Measurements from ENCODE around the gene SPTLC2.
"Not testable (repeated sequence)": the region's sequence is repeated elsewhere in the genome, so short reads cannot be mapped to it uniquely, and the experiment has no call there.

SPTLC2 gene

DNA sequence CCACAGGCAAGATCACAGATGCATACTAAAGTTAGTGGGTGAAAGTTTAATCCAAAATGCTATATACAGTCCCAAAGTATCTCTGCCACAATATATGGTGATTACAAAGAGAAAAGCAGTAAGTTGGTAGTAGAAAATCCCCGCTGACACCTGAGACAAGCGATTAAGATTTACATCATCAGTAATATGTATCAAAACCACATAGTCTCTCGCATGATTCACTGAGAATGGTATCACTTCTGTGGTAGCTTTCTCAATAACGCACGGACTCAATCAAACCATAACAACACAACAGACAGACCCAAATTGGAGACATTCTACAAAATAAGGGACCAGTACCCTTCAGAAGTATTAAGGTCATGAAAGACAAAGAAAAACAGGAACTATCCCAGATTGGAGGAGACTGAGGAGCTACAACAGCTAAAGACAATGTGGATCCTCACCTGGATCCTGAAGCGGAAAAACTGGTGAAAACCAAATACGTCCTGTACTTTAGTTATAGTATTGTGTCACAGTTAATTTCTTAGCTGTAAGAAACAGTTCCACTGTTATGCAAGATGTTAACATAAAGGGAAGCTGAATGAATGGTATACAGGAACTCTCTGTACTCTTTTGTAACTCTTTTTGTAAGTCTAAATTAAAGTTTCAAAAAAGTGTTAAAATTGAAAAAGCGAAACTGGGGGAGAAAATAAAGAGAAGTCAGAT is 51.0 kb downstream of the SPTLC2 start:
- no peaks in the 10 kb centered on the region for H3K9me3 ChIP-seq (ENCODE audit: control insufficient read depth in 1 of 2, low read length in 2 of 2)
- peaks cover 26 to 30% of the 10 kb centered on the region in 2 donors for H3K36me3 ChIP-seq (ENCODE audit: control insufficient read depth in 1 of 2, insufficient read depth in 2 of 2, low read length in 2 of 2)
- H3K27ac ChIP-seq (ENCODE audit: low read length), result no peak overlapping the region
- H3K4me1 ChIP-seq (ENCODE audit: control insufficient read depth in 1 of 2, insufficient read depth in 2 of 2, low read length in 2 of 2), result no peaks in the 10 kb centered on the region
- no peak overlapping the region for H3K4me3 ChIP-seq (ENCODE audit: low read depth in 1 of 2, low read length in 2 of 2)
- no peaks in the 10 kb centered on the region for H3K27me3 ChIP-seq (ENCODE audit: low read depth, low read length)

DNA sequence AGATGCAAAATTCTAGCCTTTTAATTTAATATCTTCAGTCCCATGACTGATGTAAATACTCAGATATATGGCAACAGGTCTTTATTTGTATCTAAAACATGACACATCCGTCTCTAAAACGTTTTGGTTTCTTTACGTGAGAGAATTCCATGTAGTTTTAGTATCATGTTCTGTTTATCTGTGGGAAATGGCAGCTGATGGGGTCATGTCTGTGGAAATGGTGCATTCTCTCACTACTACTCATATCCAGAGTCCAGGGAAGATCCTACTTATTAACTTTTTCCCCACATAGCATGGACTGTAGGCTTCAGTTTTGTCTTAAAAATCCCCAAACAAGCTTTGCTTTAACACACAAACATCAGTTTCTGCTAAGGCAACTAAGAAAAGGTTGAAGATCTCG is 53.8 kb downstream of the SPTLC2 start:
- no peak overlapping the region for H3K4me3 ChIP-seq (ENCODE audit: low read depth in 1 of 2, low read length in 2 of 2)
- peaks cover 19 to 29% of the 10 kb centered on the region in 2 donors for H3K36me3 ChIP-seq (ENCODE audit: control insufficient read depth in 1 of 2, insufficient read depth in 2 of 2, low read length in 2 of 2)
- H3K9me3 ChIP-seq (ENCODE audit: control insufficient read depth in 1 of 2, low read length in 2 of 2), result no peaks in the 10 kb centered on the region
- H3K4me1 ChIP-seq (ENCODE audit: control insufficient read depth in 1 of 2, insufficient read depth in 2 of 2, low read length in 2 of 2), result no peaks in the 10 kb centered on the region
- no peak overlapping the region for H3K27ac ChIP-seq (ENCODE audit: low read length)
- H3K27me3 ChIP-seq (ENCODE audit: low read depth, low read length), result no peaks in the 10 kb centered on the region

DNA sequence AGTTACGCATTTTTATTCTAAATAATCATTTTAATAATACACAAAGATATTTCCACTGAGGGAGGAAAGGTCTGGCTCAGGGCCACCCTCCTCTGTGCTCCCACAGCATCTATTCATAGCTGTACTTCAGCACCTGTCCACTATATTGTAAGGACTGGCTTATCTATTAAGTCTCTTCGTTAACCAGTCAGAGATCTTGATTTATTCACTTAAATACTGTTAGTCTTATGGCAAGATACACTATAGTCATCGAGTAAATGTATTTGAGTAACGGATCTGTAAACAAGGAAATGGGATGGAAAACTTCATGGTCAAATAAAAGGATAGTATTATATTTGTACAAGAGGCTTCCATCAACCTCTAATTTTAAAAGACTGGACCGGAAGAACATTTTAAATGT is 54.6 kb downstream of the SPTLC2 start:
- Histone ChIP-seq H3K4me1 (ENCODE audit: control insufficient read depth in 1 of 2, insufficient read depth in 2 of 2, low read length in 2 of 2) (no peaks in the 10 kb centered on the region), H3K27ac (ENCODE audit: low read length) (no peak overlapping the region), H3K4me3 (ENCODE audit: low read depth in 1 of 2, low read length in 2 of 2) (no peak overlapping the region), H3K36me3 (ENCODE audit: control insufficient read depth in 1 of 2, insufficient read depth in 2 of 2, low read length in 2 of 2) (peaks cover 22 to 37% of the 10 kb centered on the region in 2 donors), H3K27me3 (ENCODE audit: low read depth, low read length) (no peaks in the 10 kb centered on the region), H3K9me3 (ENCODE audit: control insufficient read depth in 1 of 2, low read length in 2 of 2) (no peaks in the 10 kb centered on the region)

DNA sequence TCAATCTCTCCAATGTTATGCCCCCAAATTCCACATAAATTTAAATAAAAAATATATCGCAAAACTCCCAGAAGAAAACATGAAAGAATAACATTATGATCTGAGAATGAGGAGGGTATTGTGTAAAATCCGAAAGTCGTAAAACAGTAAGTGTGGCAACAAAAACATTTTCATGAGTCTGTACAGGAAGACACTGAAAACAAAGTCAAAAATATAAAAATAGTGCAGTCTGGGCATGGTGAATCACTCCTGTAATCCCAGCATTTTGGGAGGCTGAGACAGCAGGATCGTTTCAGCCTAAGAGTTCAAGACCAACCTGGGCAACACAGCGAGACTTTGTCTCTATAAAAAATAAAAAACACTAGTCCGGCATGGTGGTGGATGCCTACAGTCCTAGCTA is 57.1 kb downstream of the SPTLC2 start:
- Histone ChIP-seq H3K4me3 (ENCODE audit: low read depth in 1 of 2, low read length in 2 of 2) (no peak overlapping the region), H3K27ac (ENCODE audit: low read length) (no peak overlapping the region), H3K36me3 (ENCODE audit: control insufficient read depth in 1 of 2, insufficient read depth in 2 of 2, low read length in 2 of 2) (peaks cover 34 to 49% of the 10 kb centered on the region in 2 donors), H3K4me1 (ENCODE audit: control insufficient read depth in 1 of 2, insufficient read depth in 2 of 2, low read length in 2 of 2) (peaks cover 0 to 4% of the 10 kb centered on the region in 2 donors), H3K27me3 (ENCODE audit: low read depth, low read length) (no peaks in the 10 kb centered on the region), H3K9me3 (ENCODE audit: control insufficient read depth in 1 of 2, low read length in 2 of 2) (no peaks in the 10 kb centered on the region)

DNA sequence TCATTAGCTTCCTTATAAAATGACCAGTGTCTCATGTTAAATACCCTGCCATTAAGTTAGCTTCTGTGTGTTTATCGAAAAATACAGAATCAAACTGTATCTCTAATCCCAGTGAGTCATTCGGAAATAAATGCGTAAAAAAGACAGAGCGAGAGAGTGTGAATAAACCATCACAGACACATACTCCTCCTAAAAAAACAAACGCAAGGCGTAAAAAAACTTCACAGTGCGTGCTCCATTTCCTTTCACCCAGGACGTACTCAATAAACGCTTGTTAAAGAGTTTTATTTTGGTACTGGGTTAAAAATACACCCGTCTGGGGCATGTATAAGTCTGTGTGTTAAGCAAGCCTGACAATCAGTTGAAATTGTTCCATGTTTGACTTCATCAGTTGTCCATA is 59.0 kb downstream of the SPTLC2 start:
- H3K27me3 ChIP-seq (ENCODE audit: low read depth, low read length), result no peaks in the 10 kb centered on the region
- peaks cover 0 to 4% of the 10 kb centered on the region in 2 donors for H3K4me1 ChIP-seq (ENCODE audit: control insufficient read depth in 1 of 2, insufficient read depth in 2 of 2, low read length in 2 of 2)
- peaks cover 37 to 41% of the 10 kb centered on the region in 2 donors for H3K36me3 ChIP-seq (ENCODE audit: control insufficient read depth in 1 of 2, insufficient read depth in 2 of 2, low read length in 2 of 2)
- H3K4me3 ChIP-seq (ENCODE audit: low read depth in 1 of 2, low read length in 2 of 2), result no peak overlapping the region
- no peaks in the 10 kb centered on the region for H3K9me3 ChIP-seq (ENCODE audit: control insufficient read depth in 1 of 2, low read length in 2 of 2)
- no peak overlapping the region for H3K27ac ChIP-seq (ENCODE audit: low read length)

DNA sequence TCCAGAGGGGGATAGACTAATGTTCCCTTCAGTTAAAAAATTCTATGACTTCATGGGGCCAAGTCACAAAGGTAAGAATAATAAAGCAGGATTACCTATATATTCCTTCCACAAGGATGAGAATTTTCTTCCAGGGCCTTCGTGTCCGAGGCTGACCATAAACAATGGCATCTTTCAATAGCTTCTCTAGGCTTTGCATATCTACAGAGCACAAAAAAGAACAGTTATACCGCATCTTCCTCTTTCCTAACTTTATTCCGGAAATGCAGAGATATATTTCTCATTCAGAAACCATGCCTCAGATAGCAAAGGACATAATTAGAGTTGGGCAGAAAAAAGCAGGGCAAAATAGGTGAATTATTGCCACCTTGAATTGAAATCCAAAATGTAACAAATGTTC is 59.5 kb downstream of the SPTLC2 start:
- H3K4me3 ChIP-seq (ENCODE audit: low read depth in 1 of 2, low read length in 2 of 2), result no peak overlapping the region
- no peak overlapping the region for H3K27ac ChIP-seq (ENCODE audit: low read length)
- no peaks in the 10 kb centered on the region for H3K27me3 ChIP-seq (ENCODE audit: low read depth, low read length)
- H3K36me3 ChIP-seq (ENCODE audit: control insufficient read depth in 1 of 2, insufficient read depth in 2 of 2, low read length in 2 of 2), result peaks cover 40% of the 10 kb centered on the region in 2 donors
- no peaks in the 10 kb centered on the region for H3K9me3 ChIP-seq (ENCODE audit: control insufficient read depth in 1 of 2, low read length in 2 of 2)
- peaks cover 0 to 4% of the 10 kb centered on the region in 2 donors for H3K4me1 ChIP-seq (ENCODE audit: control insufficient read depth in 1 of 2, insufficient read depth in 2 of 2, low read length in 2 of 2)

DNA sequence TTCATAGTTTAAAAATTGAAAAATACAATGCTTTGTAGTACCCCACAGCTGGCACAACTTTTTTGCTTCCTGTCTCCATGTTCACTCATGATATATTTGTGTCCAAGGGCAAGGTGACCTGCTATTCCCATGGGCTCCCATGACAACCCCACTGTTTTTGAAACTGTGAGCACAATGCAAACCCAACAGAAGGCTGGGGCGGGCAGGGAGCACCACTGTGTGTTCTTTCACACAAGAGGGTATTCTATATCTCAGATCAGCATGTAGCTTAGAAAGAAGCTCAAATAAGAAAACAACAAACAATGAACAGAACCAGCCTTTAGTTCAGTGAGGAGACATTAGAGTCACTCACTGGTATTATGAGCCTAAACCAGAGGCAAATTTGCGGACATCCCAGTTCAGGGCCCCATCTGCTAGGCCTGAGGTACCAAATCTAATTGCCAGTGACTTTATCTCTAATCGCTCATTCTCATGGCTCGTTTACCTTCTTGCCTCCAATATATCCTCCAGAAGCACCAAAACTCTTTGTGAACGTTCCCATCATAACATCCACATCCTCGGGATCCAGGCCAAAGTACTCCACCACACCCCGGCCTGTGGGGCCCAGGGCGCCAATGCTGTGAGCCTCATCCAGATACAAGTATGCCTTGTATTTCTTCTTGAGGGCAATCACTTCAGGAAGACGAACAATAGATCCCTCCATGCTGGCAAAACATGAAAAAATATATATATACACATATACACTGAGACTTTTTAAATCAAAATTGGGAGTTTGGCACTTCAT is 61.4 kb downstream of the SPTLC2 start:
- peak overlapping the region; percentile 3 for H3K27ac ChIP-seq (ENCODE audit: low read length)
- H3K4me1 ChIP-seq (ENCODE audit: control insufficient read depth in 1 of 2, insufficient read depth in 2 of 2, low read length in 2 of 2), result peaks cover 0 to 4% of the 10 kb centered on the region in 2 donors
- H3K9me3 ChIP-seq (ENCODE audit: control insufficient read depth in 1 of 2, low read length in 2 of 2), result no peaks in the 10 kb centered on the region
- no peak overlapping the region for H3K4me3 ChIP-seq (ENCODE audit: low read depth in 1 of 2, low read length in 2 of 2)
- H3K27me3 ChIP-seq (ENCODE audit: low read depth, low read length), result no peaks in the 10 kb centered on the region
- peaks cover 31 to 33% of the 10 kb centered on the region in 2 donors for H3K36me3 ChIP-seq (ENCODE audit: control insufficient read depth in 1 of 2, insufficient read depth in 2 of 2, low read length in 2 of 2)

DNA sequence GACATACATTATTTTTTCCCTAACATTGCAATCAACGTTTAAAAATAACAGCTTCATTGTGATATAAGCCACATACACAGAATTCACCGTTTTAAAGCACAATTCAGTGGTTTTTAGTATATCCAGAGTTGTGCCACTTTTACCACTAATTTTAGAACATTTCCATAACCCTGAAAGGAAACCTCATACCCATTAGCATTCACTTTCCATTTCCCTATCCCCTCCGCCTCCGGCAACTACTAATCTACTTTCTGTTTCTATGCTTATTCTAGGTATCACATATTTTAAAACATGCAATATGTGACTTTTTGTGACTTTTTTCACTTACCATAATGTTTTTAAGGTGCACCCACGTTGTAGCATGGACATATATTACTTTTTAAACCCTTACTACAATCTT is 62.2 kb downstream of the SPTLC2 start:
- H3K4me3 ChIP-seq (ENCODE audit: low read depth in 1 of 2, low read length in 2 of 2), result no peak overlapping the region
- peak overlapping the region; percentile 3 for H3K27ac ChIP-seq (ENCODE audit: low read length)
- H3K9me3 ChIP-seq (ENCODE audit: control insufficient read depth in 1 of 2, low read length in 2 of 2), result no peaks in the 10 kb centered on the region
- H3K27me3 ChIP-seq (ENCODE audit: low read depth, low read length), result no peaks in the 10 kb centered on the region
- peaks cover 37 to 41% of the 10 kb centered on the region in 2 donors for H3K36me3 ChIP-seq (ENCODE audit: control insufficient read depth in 1 of 2, insufficient read depth in 2 of 2, low read length in 2 of 2)
- peaks cover 0 to 4% of the 10 kb centered on the region in 2 donors for H3K4me1 ChIP-seq (ENCODE audit: control insufficient read depth in 1 of 2, insufficient read depth in 2 of 2, low read length in 2 of 2)

DNA sequence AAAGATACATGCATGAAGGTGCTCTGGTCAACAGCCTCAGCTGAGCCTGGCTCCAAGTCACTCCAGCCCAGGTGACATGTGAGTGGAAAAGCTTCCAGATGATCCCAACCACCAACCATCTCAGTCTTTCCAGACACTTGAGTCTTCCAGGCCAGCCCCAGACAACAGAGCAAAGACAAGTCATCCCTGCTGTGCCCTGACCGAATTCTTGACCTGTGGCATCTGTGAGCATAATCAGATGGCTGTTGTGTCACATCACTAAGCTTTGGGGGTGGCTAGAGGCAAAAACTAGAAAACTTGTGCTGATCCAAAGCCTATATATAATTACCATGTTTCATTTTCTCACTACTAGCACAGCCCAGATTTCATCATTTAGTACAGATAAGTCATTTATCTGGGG is 67.0 kb downstream of the SPTLC2 start:
- Histone ChIP-seq H3K27ac (ENCODE audit: low read length) (no peak overlapping the region), H3K36me3 (ENCODE audit: control insufficient read depth in 1 of 2, insufficient read depth in 2 of 2, low read length in 2 of 2) (peaks cover 33 to 39% of the 10 kb centered on the region in 2 donors), H3K9me3 (ENCODE audit: control insufficient read depth in 1 of 2, low read length in 2 of 2) (no peaks in the 10 kb centered on the region), H3K27me3 (ENCODE audit: low read depth, low read length) (no peaks in the 10 kb centered on the region), H3K4me1 (ENCODE audit: control insufficient read depth in 1 of 2, insufficient read depth in 2 of 2, low read length in 2 of 2) (no peaks in the 10 kb centered on the region), H3K4me3 (ENCODE audit: low read depth in 1 of 2, low read length in 2 of 2) (no peak overlapping the region)

DNA sequence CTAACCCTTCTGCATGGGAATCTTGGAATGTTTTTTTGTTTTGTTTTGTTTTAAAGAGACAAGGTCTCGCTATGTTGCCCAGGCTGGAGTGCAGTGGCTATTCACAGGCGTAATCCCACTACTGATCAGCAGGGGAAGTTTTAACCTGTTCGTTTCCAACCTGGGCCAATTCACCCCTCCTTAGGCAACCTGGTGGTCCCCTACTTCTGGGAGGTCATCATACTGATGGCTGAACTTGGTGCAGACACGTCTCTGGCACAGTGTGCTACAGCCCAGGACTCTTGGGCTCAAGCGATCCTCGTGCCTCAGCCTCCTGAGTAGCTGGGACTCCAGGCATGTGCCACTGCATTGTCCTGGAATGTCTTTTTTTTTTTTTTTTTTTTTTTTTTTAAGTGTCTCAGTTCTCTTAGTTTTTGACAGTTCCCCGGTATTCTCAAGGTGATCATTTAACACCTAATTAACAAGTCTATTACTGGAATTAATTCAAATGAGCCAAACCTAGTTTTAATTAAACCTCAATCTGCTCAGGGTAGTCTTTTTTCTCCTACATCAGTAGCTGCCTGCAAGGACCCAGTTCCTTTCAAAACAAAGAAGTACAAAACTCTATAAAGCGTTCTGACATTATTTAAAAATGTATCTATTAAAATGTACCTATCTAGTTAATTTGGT is 68.8 kb downstream of the SPTLC2 start:
- Histone ChIP-seq H3K27ac (ENCODE audit: low read length) (no peak overlapping the region), H3K4me3 (ENCODE audit: low read depth in 1 of 2, low read length in 2 of 2) (no peak overlapping the region), H3K36me3 (ENCODE audit: control insufficient read depth in 1 of 2, insufficient read depth in 2 of 2, low read length in 2 of 2) (peaks cover 33 to 35% of the 10 kb centered on the region in 2 donors), H3K4me1 (ENCODE audit: control insufficient read depth in 1 of 2, insufficient read depth in 2 of 2, low read length in 2 of 2) (peaks cover under 1 to 6% of the 10 kb centered on the region in 2 donors), H3K27me3 (ENCODE audit: low read depth, low read length) (no peaks in the 10 kb centered on the region), H3K9me3 (ENCODE audit: control insufficient read depth in 1 of 2, low read length in 2 of 2) (no peaks in the 10 kb centered on the region)

DNA sequence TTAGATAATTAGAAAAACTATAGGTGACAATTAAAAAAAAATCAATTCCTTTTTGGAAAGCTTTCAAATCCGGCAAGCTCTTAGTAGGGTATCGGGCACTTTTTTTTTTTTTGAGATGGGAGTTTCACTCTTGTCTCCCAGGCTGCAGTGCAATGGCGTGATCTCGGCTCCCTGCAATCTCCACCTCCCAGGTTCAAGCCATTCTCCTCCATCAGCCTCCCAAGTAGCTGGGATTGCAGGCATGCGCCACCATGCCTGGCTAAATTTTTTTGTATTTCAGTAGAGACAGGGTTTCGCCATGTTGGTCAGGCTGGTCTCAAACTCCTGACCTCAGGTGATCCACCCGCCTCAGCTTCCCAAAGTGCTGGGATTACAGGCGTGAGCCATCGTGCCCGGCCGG is 71.3 kb downstream of the SPTLC2 start:
- H3K27ac ChIP-seq (ENCODE audit: low read length); H3K4me3 ChIP-seq (ENCODE audit: low read depth in 1 of 2, low read length in 2 of 2); H3K9me3 ChIP-seq (ENCODE audit: control insufficient read depth in 1 of 2, low read length in 2 of 2); H3K27me3 ChIP-seq (ENCODE audit: low read depth, low read length); H3K4me1 ChIP-seq (ENCODE audit: control insufficient read depth in 1 of 2, insufficient read depth in 2 of 2, low read length in 2 of 2): not testable (repeated sequence)
- peaks cover 24 to 27% of the 10 kb centered on the region in 2 donors for H3K36me3 ChIP-seq (ENCODE audit: control insufficient read depth in 1 of 2, insufficient read depth in 2 of 2, low read length in 2 of 2)
